Loucy (cell line): ENCODE data around the gene RBM26.
A peak's percentile ranks its signal among the peaks of the same experiment; 100 is the strongest.

Source experiments
- H2AFZ ChIP-seq: fragments of 200-600 bp; sonication (generic); 2 replicates; pipeline ENCODE4 v1.6.0; 2016; ENCODE audit warnings: antibody characterized with exemption, mild to moderate bottlenecking, low read length, moderate library complexity
- H3F3A ChIP-seq: fragments of 200-600 bp; 2 replicates; pipeline ENCODE4 v1.6.0; 2016; ENCODE audit warnings: antibody characterized with exemption, low read depth, mild to moderate bottlenecking
- H3K27me3 ChIP-seq: fragments of 200-600 bp; sonication (generic); 2 replicates; pipeline ENCODE4 v1.6.1; 2014; ENCODE audit warnings: low read length, mild to moderate bottlenecking; ENCODE audit not compliant: insufficient read depth, poor library complexity, severe bottlenecking
- H3K36me3 ChIP-seq: fragments of 200-600 bp; sonication (generic); 2 replicates; pipeline ENCODE4 v1.6.1; 2016; ENCODE audit warnings: low read length; ENCODE audit not compliant: insufficient read depth
- H3K4me1 ChIP-seq: fragments of 200-600 bp; sonication (generic); 2 replicates; pipeline ENCODE4 v1.5.1; 2014; ENCODE audit warnings: low read length, mild to moderate bottlenecking; ENCODE audit not compliant: insufficient read depth, poor library complexity, severe bottlenecking
- H3K4me2 ChIP-seq: fragments of 200-600 bp; sonication (generic); 2 replicates; pipeline ENCODE4 v1.6.0; 2014; ENCODE audit warnings: antibody characterized with exemption, low read length, low read depth, mild to moderate bottlenecking; ENCODE audit not compliant: poor library complexity, severe bottlenecking
- H3K4me3 ChIP-seq: fragments of 200-600 bp; sonication (generic); 2 replicates; pipeline ENCODE4 v1.5.1; 2014; ENCODE audit warnings: low read length, mild to moderate bottlenecking, mixed read lengths; ENCODE audit not compliant: poor library complexity, severe bottlenecking
- H3K79me2 ChIP-seq: fragments of 200-600 bp; sonication (generic); 2 replicates; pipeline ENCODE4 v1.6.1; 2014; ENCODE audit warnings: low read length; ENCODE audit not compliant: insufficient read depth
- H3K9ac ChIP-seq: fragments of 200-600 bp; sonication (generic); 2 replicates; pipeline ENCODE4 v1.6.0; 2014; ENCODE audit warnings: mild to moderate bottlenecking, low read depth, low read length, moderate library complexity; ENCODE audit not compliant: poor library complexity, severe bottlenecking
- H3K9me2 ChIP-seq: fragments of 200-600 bp; sonication (generic); replicated peaks from 2 replicates; pipeline ENCODE4 v1.6.1; 2016; ENCODE audit warnings: low read depth, low read length, mixed read lengths
- H3K9me3 ChIP-seq: fragments of 200-600 bp; sonication (generic); 2 replicates; pipeline ENCODE4 v1.6.1; 2014; ENCODE audit warnings: mild to moderate bottlenecking, antibody characterized with exemption, low read length, low read depth; ENCODE audit not compliant: insufficient read depth
- H4K20me1 ChIP-seq: fragments of 200-600 bp; sonication (generic); 2 replicates; pipeline ENCODE4 v1.6.0; 2014; ENCODE audit warnings: antibody characterized with exemption, low read length, mild to moderate bottlenecking; ENCODE audit not compliant: insufficient read depth, poor library complexity, severe bottlenecking
- CTCF ChIP-seq: fragments of 200-600 bp; sonication (generic); conservative IDR thresholded peaks from 2 replicates; pipeline ENCODE4 v1.5.1; 2014; ENCODE audit warnings: mild to moderate bottlenecking, antibody characterized with exemption, low read length
- EZH2phosphoT487 ChIP-seq: fragments of 200-600 bp; IDR thresholded peaks from 2 replicates; pipeline ENCODE4 v1.6.1; 2018; ENCODE audit warnings: antibody characterized with exemption, mild to moderate bottlenecking, moderate library complexity, borderline replicate concordance

Gene RBM26

GRCh38 chr13:79386125-79386826 is 19.8 kb downstream of the RBM26 start:
- TF ChIP-seq CTCF (no peak), EZH2phosphoT487 (no peak)
- H3K4me3 ChIP-seq: peak overlapping the region; percentile 37
- peaks cover 90% of the 10 kb centered on the region for H4K20me1 ChIP-seq
- H3F3A ChIP-seq: no peaks in the 10 kb centered on the region; the same call in 1 of the 2 replicates
- peak overlapping the region; percentile 58 for H3K4me2 ChIP-seq
- H3K79me2 ChIP-seq: peaks cover 99% of the 10 kb centered on the region
- no peak overlapping the region for H3K9ac ChIP-seq
- no peaks in the 10 kb centered on the region for H3K9me2 ChIP-seq
- H3K27me3 ChIP-seq: no peaks in the 10 kb centered on the region
- H2AFZ ChIP-seq: no peak overlapping the region
- no peaks in the 10 kb centered on the region for H3K36me3 ChIP-seq
- peaks cover 62% of the 10 kb centered on the region for H3K4me1 ChIP-seq
- no peaks in the 10 kb centered on the region for H3K9me3 ChIP-seq

DNA sequence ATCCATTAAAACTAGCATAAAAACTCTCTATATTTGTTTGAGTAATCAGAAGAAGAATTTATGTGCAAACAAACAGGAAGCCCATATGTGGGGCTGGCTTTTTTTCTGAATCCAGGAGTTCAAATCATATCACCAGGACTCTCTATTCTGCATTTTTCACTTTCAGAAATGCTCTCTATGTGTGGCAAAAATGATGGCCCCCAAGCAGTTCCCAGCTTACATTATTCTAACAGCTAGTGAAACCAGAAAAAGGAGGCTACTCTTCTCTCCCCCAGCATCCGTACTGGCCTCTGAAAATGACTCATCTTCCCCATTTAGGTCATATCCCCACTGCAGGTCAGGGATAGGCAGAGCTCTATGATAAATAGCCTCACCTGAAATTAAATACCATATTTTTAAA is 20.4 kb downstream of the RBM26 start:
- peaks cover 67% of the 10 kb centered on the region for H3K4me1 ChIP-seq
- H3K4me2 ChIP-seq: peak overlapping the region; percentile 58
- no peak for TF ChIP-seq EZH2phosphoT487
- TF ChIP-seq CTCF: no peak

GRCh38 chr13:79384022-79384610 is 21.9 kb downstream of the RBM26 start:
- H3K4me1 ChIP-seq: peaks cover 60% of the 10 kb centered on the region
- peaks cover 99% of the 10 kb centered on the region for H3K79me2 ChIP-seq
- no peak overlapping the region for H3K4me3 ChIP-seq
- TF ChIP-seq CTCF: no peak
- TF ChIP-seq EZH2phosphoT487: no peak
- H3K9me2 ChIP-seq: no peaks in the 10 kb centered on the region
- no peaks in the 10 kb centered on the region for H3K36me3 ChIP-seq
- no peak overlapping the region for H2AFZ ChIP-seq
- peak overlapping the region; percentile 80 for H3K4me2 ChIP-seq
- no peaks in the 10 kb centered on the region for H3K9me3 ChIP-seq
- H3K9ac ChIP-seq: no peak overlapping the region
- H3K27me3 ChIP-seq: no peaks in the 10 kb centered on the region
- peaks cover 83% of the 10 kb centered on the region for H4K20me1 ChIP-seq
- H3F3A ChIP-seq: no peaks in the 10 kb centered on the region; the same call in 1 of the 2 replicates

More for the DNA sequence above, 20.4 kb downstream of the RBM26 start:
- no peak overlapping the region for H2AFZ ChIP-seq
- H3K27me3 ChIP-seq: no peaks in the 10 kb centered on the region
- H3K36me3 ChIP-seq: no peaks in the 10 kb centered on the region
- H4K20me1 ChIP-seq: peaks cover 89% of the 10 kb centered on the region
- H3K79me2 ChIP-seq: peaks cover 99% of the 10 kb centered on the region
- no peaks in the 10 kb centered on the region; the same call in 1 of the 2 replicates for H3F3A ChIP-seq
- no peak overlapping the region for H3K4me3 ChIP-seq
- no peak overlapping the region for H3K9ac ChIP-seq
- no peaks in the 10 kb centered on the region for H3K9me3 ChIP-seq
- H3K9me2 ChIP-seq: no peaks in the 10 kb centered on the region
